Measurements from ENCODE around the gene HSD11B2.

GRCh38 chr16:67419931-67420330 lies 11.0 kb upstream of the HSD11B2 start:
- TF ChIP-seq YY1 (IDR thresholded peaks at IDR 0.05; ENCODE audit: insufficient read depth, insufficient read length) (no peak), ZNF274 (IDR thresholded peaks at IDR 0.05; ENCODE audit: low read depth, low read length) (no peak)

Data from NT2/D1 (cell line).